ENCODE results near the gene AKAP14. TPM values are rescaled to one million over a fixed set of nuclear protein-coding genes. Genes with fewer than 3 reads are reported as not detected.
"Not testable (repeated sequence)": the region's sequence is repeated elsewhere in the genome, so short reads cannot be mapped to it uniquely, and the experiment has no call there.

Gene AKAP14
- total RNA-seq, 2 donors from 2014 or later: not detected

DNA sequence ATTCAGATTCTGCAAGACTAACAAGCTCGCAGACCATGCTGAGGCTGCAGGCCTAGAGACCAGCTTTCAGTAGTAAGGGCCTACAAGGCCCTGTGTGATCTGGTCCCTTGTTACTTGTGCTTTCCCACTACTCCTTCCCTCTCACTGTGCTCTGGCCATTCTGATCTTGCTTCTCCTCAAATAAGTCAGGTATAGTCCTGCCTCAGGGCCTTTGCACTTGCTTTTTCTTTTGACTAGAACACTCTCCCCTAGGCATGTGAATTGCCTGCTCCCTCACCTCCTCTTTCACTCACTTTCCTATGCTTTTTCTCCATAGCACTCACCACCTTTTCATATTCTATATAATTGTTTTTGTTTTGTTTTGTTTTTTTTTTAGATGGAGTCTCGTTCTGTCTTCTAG is 22.2 kb downstream of the AKAP14 start:
- intact Hi-C loops (cut with DNase I): no loop called here
- DNase-seq (ENCODE audit: low spot score): peak; percentile 24

- no peak for DNase-seq (ENCODE audit: low spot score)
- intact Hi-C loops (cut with DNase I): no loop called here
These were observed 24.3 kb downstream of the AKAP14 start for GRCh38 chrX:119919835-119920585.

- intact Hi-C loops (cut with DNase I); DNase-seq (ENCODE audit: low spot score): not testable (repeated sequence)
These were observed 26.7 kb downstream of the AKAP14 start for GRCh38 chrX:119922391-119922790.

GRCh38 chrX:119935215-119935874 is 39.7 kb downstream of the AKAP14 start:
- no peak for DNase-seq (ENCODE audit: low spot score)
- intact Hi-C loops (cut with DNase I): no loop called here

DNA sequence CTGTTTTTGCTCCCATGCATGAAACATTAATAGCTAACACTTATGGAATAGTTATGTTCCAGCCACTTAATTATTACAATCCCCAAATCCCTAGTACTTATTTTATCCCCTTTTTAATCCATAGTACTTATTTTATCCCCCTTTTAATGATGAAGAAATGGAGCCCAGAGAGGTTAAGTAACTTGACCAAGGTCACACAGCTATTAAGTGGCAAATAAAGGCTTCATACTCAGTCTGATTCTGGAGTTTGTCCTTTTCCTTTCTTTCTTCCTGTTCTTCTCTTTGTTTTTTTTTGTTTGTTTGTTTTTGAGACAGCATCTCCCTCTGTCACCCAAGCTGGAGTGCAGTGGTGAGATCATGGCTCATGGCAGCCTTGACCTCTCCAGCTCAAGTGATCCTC is 45.6 kb downstream of the AKAP14 start:
- intact Hi-C loops (cut with DNase I): no loop called here
- DNase-seq (ENCODE audit: low spot score): no peak

DNA sequence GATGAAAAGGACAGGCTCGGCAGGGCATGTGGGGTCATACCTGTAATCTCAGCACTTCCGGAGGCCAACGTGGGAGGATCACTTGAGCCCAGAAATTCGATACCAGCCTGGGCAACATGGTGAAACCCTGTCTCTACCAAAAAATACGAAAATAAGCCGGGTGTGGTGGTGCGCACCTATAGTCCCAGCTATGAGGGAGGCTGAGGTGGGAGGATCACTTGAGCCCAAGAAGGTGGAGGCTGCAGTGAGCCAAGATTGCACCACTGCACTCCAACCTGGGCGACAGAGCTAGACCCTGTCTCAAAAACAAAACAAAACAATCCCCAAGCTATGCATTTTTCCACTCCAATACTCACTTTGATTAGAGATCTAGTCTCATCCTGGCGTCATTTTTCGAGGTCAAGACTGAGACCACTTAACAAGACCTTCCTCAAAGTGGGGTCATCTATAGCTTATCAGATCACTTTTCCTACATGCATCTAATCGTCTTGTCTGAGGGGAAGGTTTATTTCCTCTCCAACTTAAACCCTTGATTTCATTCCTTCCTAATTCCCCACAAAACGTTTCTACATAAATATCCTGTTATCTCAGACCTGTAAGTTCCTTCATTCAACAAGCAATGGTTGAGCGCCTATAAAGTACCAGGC is 46.6 kb downstream of the AKAP14 start:
- DNase-seq (ENCODE audit: low spot score): no peak
- intact Hi-C loops (cut with DNase I): no loop called here

- intact Hi-C loops (cut with DNase I): no loop called here
- DNase-seq (ENCODE audit: low spot score): no peak
These were observed 47.1 kb downstream of the AKAP14 start for GRCh38 chrX:119942831-119943184.

DNA sequence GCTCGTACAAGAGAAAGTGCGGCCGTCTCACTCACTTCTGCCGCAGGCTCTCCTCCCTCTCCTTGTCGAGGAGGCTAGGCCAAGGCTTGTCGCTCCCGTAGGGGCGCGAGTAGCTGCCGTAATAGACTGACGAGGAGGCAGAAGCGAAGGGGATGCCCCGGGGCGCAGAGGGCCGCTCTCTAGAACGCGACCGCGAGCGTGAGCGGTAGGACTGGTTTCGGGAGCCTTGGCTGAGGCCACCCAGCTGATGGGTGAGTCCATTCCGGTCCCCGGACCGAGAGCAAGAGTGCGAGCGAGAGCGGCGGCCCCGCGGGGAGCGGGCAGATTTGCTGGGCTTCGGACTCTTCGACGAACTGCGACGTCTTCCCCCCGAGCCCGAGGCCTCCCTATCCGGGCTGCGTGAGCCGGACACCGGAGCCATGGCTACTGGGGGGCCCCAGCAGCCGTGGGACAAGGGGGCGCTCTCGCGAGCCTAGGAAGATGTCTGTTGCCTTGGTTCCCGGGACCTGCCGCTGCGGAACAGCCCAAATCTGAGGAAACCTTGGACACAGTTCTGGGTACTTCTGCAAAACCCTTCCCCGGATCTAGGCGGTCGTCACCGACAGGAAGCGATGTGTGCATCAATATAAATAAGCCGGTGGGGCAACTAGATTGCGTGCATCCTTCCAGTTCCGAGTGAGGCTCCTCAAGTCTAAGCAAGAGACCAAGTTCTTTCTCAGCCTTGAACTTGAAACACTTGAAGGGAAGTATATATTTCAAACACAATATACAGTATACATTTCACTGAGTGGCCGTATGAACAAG is 47.7 kb downstream of the AKAP14 start, which contains the start of gene NKAP:
Gene NKAP (minus strand): TSS at position 567 of the 804 bp plus-strand sequence. CDS start 146 bp downstream, at position 421.
- peak; percentile 92 for DNase-seq (ENCODE audit: low spot score)
- intact Hi-C loops (cut with DNase I): no loop called here

DNA sequence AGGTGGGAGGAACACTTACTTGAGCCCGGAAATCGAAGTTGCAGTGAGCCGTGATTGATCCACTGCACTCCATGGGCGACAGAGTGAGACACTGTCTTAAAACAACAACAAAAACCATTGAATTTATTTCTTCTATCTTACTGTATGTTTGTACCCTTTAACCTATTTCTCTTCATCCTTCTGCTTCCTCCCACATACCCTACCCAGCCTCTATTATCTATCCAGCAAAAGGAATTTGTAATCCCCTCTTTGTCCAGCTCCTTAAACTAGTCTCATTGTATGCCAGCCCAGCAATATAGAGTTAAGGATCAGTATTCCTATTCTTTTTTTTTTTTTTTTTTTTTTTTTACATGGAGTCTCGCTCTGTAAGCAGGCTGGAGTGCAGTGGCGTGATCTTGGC is 49.8 kb downstream of the AKAP14 start:
- DNase-seq (ENCODE audit: low spot score): no peak
- intact Hi-C loops (cut with DNase I): no loop called here

DNA sequence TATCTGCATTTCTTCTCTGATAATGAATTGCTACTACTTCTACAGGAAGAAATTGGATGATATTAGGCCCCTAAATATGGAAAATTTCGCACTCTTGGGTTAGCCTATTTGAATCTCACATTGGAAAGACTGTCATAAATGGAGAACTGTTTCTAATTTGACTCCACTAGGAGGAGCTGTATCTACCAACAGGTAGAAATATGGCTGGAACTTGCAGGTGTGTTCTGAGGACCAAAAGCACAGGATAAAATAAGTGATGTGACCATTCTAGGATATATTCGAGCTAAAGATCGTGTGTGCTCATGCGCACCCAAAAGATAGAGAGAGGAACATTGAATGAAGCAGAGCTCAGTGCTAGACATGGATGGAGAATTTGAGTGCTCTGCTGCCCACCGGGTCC is 52.7 kb downstream of the AKAP14 start:
- DNase-seq (ENCODE audit: low spot score): no peak
- intact Hi-C loops (cut with DNase I): no loop called here

- DNase-seq (ENCODE audit: low spot score): no peak
- intact Hi-C loops (cut with DNase I): no loop called here
These were observed 58.7 kb downstream of the AKAP14 start for GRCh38 chrX:119954374-119954773.

DNA sequence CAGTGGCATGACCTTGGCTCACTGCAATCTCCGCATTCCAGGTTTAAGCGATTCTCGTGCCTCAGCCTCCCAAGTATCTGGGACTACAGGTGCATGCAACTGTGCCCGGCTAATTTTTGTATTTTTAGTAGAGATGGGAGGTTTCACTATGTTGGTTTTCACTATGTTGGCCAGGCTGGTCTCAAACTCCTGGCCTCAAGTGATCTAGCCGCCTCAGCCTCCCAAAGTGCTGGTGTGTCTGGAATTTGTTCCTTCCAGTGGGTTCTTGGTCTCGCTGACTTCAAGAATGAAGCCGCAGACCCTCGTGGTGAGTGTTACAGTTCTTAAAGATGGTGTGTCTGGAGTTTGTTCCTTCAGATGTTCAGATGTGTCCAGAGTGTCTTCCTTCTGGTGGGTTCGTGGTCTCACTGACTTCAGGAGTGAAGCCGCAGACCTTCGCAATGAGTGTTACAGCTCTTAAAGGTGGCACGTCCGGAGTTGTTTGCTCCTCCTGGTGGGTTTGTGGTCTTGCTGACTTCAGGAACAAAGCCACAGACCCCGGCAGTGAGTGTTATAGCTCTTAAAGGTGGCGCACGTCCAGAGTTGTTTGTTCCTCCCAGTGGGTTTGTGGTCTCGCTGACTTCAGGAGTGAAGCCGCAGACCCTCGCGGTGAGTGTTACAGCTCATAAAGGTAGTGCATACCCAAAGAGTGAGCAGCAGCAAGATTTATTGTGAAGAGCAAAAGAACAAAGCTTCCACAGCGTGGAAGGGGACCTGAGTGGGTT is 60.3 kb downstream of the AKAP14 start:
- intact Hi-C loops (cut with DNase I): not testable (repeated sequence)

GRCh38 chrX:119960625-119961024 is 64.9 kb downstream of the AKAP14 start:
- intact Hi-C loops (cut with DNase I): no loop called here
- DNase-seq (ENCODE audit: low spot score): no peak

More for the DNA sequence above, 60.3 kb downstream of the AKAP14 start:
- DNase-seq (ENCODE audit: low spot score): not testable (repeated sequence)

DNA sequence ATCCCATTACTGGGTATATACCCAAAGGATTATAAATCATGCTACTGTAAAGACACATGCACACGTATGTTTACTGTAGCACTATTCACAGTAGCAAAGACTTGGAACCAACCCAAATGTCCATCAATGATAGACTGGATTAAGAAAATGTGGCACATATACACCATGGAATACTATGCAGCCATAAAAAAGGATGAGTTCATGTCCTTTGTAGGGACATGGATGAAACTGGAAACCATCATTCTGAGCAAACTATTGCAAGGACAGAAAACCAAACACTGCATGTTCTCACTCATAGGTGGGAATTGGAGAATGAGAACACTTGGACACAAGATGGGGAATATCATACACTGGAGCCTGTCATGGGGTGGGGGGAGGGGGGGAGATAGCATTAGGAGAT is 71.1 kb downstream of the AKAP14 start:
- intact Hi-C loops (cut with DNase I); DNase-seq (ENCODE audit: low spot score): not testable (repeated sequence)

Other genes starting within 250 kb of the AKAP14 start
- 10 to 100 TPM; 19.4 to 22.3 TPM for gene SEPTIN6, start 202.7 kb upstream of the AKAP14 start, total RNA-seq
- gene SOWAHD, start 137.3 kb upstream of the AKAP14 start, total RNA-seq: under 1 TPM; 0.29 to 0.32 TPM
- 1,000 to 10,000 TPM; 1,458 to 1,459 TPM for gene RPL39, start 104.3 kb upstream of the AKAP14 start, total RNA-seq
- 1 to 10 TPM; 5.4 to 6.8 TPM for gene UPF3B, start 42.9 kb upstream of the AKAP14 start, total RNA-seq
- gene RNF113A, start 24.2 kb upstream of the AKAP14 start, total RNA-seq: 10 to 100 TPM in 1 of 2 donors, 1 to 10 TPM in 1; 8.2 to 10.2 TPM
- 10 to 100 TPM; 65.9 to 74.7 TPM for gene NDUFA1, start 24.1 kb upstream of the AKAP14 start, total RNA-seq
- 1 to 10 TPM; 5.9 to 8.4 TPM for gene NKAP, start 47.9 kb downstream of the AKAP14 start, total RNA-seq
- gene RHOXF2B, start 181.8 kb downstream of the AKAP14 start, total RNA-seq: not detected
- not detected for gene RHOXF1, start 220.0 kb downstream of the AKAP14 start, total RNA-seq

All from posterior vena cava (tissue), 2 donors.